ENCODE results near the gene EIF2B4. TPM values are rescaled to one million over a fixed set of nuclear protein-coding genes. Genes with fewer than 3 reads are reported as not detected.
A peak's percentile ranks its signal among the peaks of the same experiment; 100 is the strongest.
"Not testable (repeated sequence)": the region's sequence is repeated elsewhere in the genome, so short reads cannot be mapped to it uniquely, and the experiment has no call there.

EIF2B4 gene
- polyA plus RNA-seq, 1 donor from 2014 or later = 35.0 TPM

- Mint-ChIP-seq H3K36me3 (peaks cover 4% of the 10 kb centered on the region), H3K27me3 (no peaks in the 10 kb centered on the region), H3K9me3 (no peaks in the 10 kb centered on the region), H3K4me1 (peaks cover 12 to 15% (median 15%) of the 10 kb centered on the region in 3 donors), H3K4me3 (peak overlapping the region in 3 of 4 donors; percentile 21 to 99 (median 32)), H3K27ac (peak overlapping the region; percentile 65 to 99 (median 89))
Measured at GRCh38 chr2:27324720-27325119, 45.4 kb downstream of the EIF2B4 start.

GRCh38 chr2:27323596-27324285 is 46.4 kb downstream of the EIF2B4 start:
- H3K4me1 Mint-ChIP-seq = peaks cover 12 to 15% (median 15%) of the 10 kb centered on the region in 3 donors
- H3K4me3 Mint-ChIP-seq = peak overlapping the region; percentile 87 to 99 (median 98)
- H3K27ac Mint-ChIP-seq = peak overlapping the region; percentile 92 to 99 (median 94)
- H3K9me3 Mint-ChIP-seq = no peaks in the 10 kb centered on the region
- H3K36me3 Mint-ChIP-seq = peaks cover 4% of the 10 kb centered on the region
- no peaks in the 10 kb centered on the region for H3K27me3 Mint-ChIP-seq

GRCh38 chr2:27322766-27323595 is 47.2 kb downstream of the EIF2B4 start, which contains the start of gene MPV17:
Gene MPV17, minus strand, starts transcription at chr2:27323097. Its CDS starts 580 bp downstream, at chr2:27322517.
- H3K4me3 Mint-ChIP-seq = peak within 1 kb of the TSS; percentile 87 to 99 (median 98)
- peak within 1 kb of the TSS; percentile 92 to 99 (median 94) for H3K27ac Mint-ChIP-seq
- H3K27me3 Mint-ChIP-seq = no peaks in the 10 kb centered on the region
- H3K36me3 Mint-ChIP-seq = peaks cover 4% of the 10 kb centered on the region
- peaks cover 12 to 15% (median 15%) of the 10 kb centered on the region in 3 donors for H3K4me1 Mint-ChIP-seq
- H3K9me3 Mint-ChIP-seq = no peaks in the 10 kb centered on the region

- Mint-ChIP-seq H3K27ac (peak overlapping the region; percentile 92 to 99 (median 94)), H3K27me3 (no peaks in the 10 kb centered on the region), H3K4me3 (peak overlapping the region; percentile 87 to 99 (median 98)), H3K9me3 (no peaks in the 10 kb centered on the region), H3K4me1 (peaks cover 12 to 15% (median 15%) of the 10 kb centered on the region in 3 donors), H3K36me3 (peaks cover 5% of the 10 kb centered on the region)
Measured at GRCh38 chr2:27322301-27322765, 47.8 kb downstream of the EIF2B4 start.

GRCh38 chr2:27320958-27321543 is 49.1 kb downstream of the EIF2B4 start:
- Mint-ChIP-seq H3K9me3 (no peaks in the 10 kb centered on the region), H3K36me3 (peaks cover 2% of the 10 kb centered on the region), H3K27ac (peak overlapping the region in 1 of 3 donors; percentile 71), H3K27me3 (no peaks in the 10 kb centered on the region), H3K4me3 (peak overlapping the region in 1 of 4 donors; percentile 2), H3K4me1 (peaks cover 12 to 15% (median 15%) of the 10 kb centered on the region in 3 donors)

GRCh38 chr2:27319839-27320238 is 50.3 kb downstream of the EIF2B4 start:
- not testable (repeated sequence) for H3K36me3 Mint-ChIP-seq, H3K27ac Mint-ChIP-seq, H3K4me3 Mint-ChIP-seq, H3K9me3 Mint-ChIP-seq, H3K27me3 Mint-ChIP-seq
- peaks cover 12 to 15% (median 15%) of the 10 kb centered on the region in 3 donors for H3K4me1 Mint-ChIP-seq

- no peaks in the 10 kb centered on the region for H3K27me3 Mint-ChIP-seq
- no peaks in the 10 kb centered on the region for H3K9me3 Mint-ChIP-seq
- H3K36me3 Mint-ChIP-seq = peaks cover 5% of the 10 kb centered on the region
- H3K4me1 Mint-ChIP-seq = peaks cover 0 to 5% (median 2%) of the 10 kb centered on the region in 3 donors
- H3K27ac Mint-ChIP-seq = peak overlapping the region in 1 of 3 donors; percentile 39
- H3K4me3 Mint-ChIP-seq = no peak overlapping the region
Measured at GRCh38 chr2:27316655-27317412, 53.3 kb downstream of the EIF2B4 start.

- Mint-ChIP-seq H3K4me3 (no peak overlapping the region), H3K36me3 (peaks cover 8% of the 10 kb centered on the region), H3K27me3 (no peaks in the 10 kb centered on the region), H3K9me3 (no peaks in the 10 kb centered on the region), H3K27ac (no peak overlapping the region), H3K4me1 (no peaks in the 10 kb centered on the region)
Measured at GRCh38 chr2:27315122-27315521, 55.0 kb downstream of the EIF2B4 start.

GRCh38 chr2:27314709-27315108 is 55.4 kb downstream of the EIF2B4 start:
- H3K4me3 Mint-ChIP-seq = no peak overlapping the region
- H3K27me3 Mint-ChIP-seq = no peaks in the 10 kb centered on the region
- H3K27ac Mint-ChIP-seq = no peak overlapping the region
- H3K9me3 Mint-ChIP-seq = no peaks in the 10 kb centered on the region
- peaks cover 10% of the 10 kb centered on the region for H3K36me3 Mint-ChIP-seq
- H3K4me1 Mint-ChIP-seq = no peaks in the 10 kb centered on the region

Other genes starting within 250 kb of the EIF2B4 start
- gene ABHD1, start 246.5 kb downstream of the EIF2B4 start, polyA plus RNA-seq = 0.35 TPM
- gene PREB, start 235.7 kb downstream of the EIF2B4 start, polyA plus RNA-seq = 62.2 TPM
- not detected for gene PRR30, start 230.9 kb downstream of the EIF2B4 start, polyA plus RNA-seq
- not detected for gene TCF23, start 221.3 kb downstream of the EIF2B4 start, polyA plus RNA-seq
- gene ATRAID, start 158.3 kb downstream of the EIF2B4 start, polyA plus RNA-seq = 274 TPM
- gene SLC5A6, start 158.1 kb downstream of the EIF2B4 start, polyA plus RNA-seq = 20.3 TPM
- 18.9 TPM for gene CAD, start 153.0 kb downstream of the EIF2B4 start, polyA plus RNA-seq
- gene SLC30A3, start 107.3 kb downstream of the EIF2B4 start, polyA plus RNA-seq = not detected
- gene DNAJC5G, start 94.9 kb downstream of the EIF2B4 start, polyA plus RNA-seq = not detected
- gene TRIM54, start 87.9 kb downstream of the EIF2B4 start, polyA plus RNA-seq = not detected
- 1.6 TPM for gene UCN, start 61.9 kb downstream of the EIF2B4 start, polyA plus RNA-seq
- gene MPV17, start 47.2 kb downstream of the EIF2B4 start, polyA plus RNA-seq = 96.1 TPM
- 38.6 TPM for gene GTF3C2, start 13.6 kb downstream of the EIF2B4 start, polyA plus RNA-seq
- 219 TPM for gene SNX17, start 278 bp upstream of the EIF2B4 start, polyA plus RNA-seq
- gene ZNF513, start 10.4 kb upstream of the EIF2B4 start, polyA plus RNA-seq = 4.8 TPM
- gene PPM1G, start 39.3 kb upstream of the EIF2B4 start, polyA plus RNA-seq = 80.1 TPM
- gene NRBP1, start 58.3 kb upstream of the EIF2B4 start, polyA plus RNA-seq = 69.2 TPM
- gene KRTCAP3, start 72.0 kb upstream of the EIF2B4 start, polyA plus RNA-seq = 1.6 TPM
- 1.9 TPM for gene IFT172, start 119.4 kb upstream of the EIF2B4 start, polyA plus RNA-seq
- gene FNDC4, start 124.9 kb upstream of the EIF2B4 start, polyA plus RNA-seq = not detected
- gene GCKR, start 126.5 kb upstream of the EIF2B4 start, polyA plus RNA-seq = not detected
- 27.6 TPM for gene ZNF512, start 212.7 kb upstream of the EIF2B4 start, polyA plus RNA-seq

Data from IgD-negative memory B cell (primary cell).